SK-N-SH (cell line): ENCODE results near the gene PLA2G4E.

Experiments
- MXI1 ChIP-seq: IDR thresholded peaks from 2 replicates; pipeline ENCODE4 v1.6.1; 2012; ENCODE audit warnings: mild to moderate bottlenecking, low read depth, low read length, improper control_type of control experiment
- SMC3 ChIP-seq: IDR thresholded peaks from 2 replicates; pipeline ENCODE4 v1.6.1; 2012; ENCODE audit warnings: low read depth, low read length, improper control_type of control experiment
- TF ChIP-seq, protein P1 (sequence below): fragments of 200-600 bp; sonication (generic); IDR thresholded peaks from 2 replicates; pipeline ENCODE4 v1.6.1; 2017; ENCODE audit warnings: antibody characterized with exemption, mild to moderate bottlenecking, moderate library complexity

- TF ChIP-seq, protein P1, sequence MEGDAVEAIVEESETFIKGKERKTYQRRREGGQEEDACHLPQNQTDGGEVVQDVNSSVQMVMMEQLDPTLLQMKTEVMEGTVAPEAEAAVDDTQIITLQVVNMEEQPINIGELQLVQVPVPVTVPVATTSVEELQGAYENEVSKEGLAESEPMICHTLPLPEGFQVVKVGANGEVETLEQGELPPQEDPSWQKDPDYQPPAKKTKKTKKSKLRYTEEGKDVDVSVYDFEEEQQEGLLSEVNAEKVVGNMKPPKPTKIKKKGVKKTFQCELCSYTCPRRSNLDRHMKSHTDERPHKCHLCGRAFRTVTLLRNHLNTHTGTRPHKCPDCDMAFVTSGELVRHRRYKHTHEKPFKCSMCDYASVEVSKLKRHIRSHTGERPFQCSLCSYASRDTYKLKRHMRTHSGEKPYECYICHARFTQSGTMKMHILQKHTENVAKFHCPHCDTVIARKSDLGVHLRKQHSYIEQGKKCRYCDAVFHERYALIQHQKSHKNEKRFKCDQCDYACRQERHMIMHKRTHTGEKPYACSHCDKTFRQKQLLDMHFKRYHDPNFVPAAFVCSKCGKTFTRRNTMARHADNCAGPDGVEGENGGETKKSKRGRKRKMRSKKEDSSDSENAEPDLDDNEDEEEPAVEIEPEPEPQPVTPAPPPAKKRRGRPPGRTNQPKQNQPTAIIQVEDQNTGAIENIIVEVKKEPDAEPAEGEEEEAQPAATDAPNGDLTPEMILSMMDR = no peak
- TF ChIP-seq SMC3 = no peak
- TF ChIP-seq MXI1 = no peak
Measured at GRCh38 chr15:41985236-41986160, 35.3 kb downstream of the PLA2G4E start.
